Heart right ventricle (tissue), 16 donors: ENCODE measurements around the gene HMMR. TPM values are rescaled to one million over a fixed set of nuclear protein-coding genes. Genes with fewer than 3 reads are reported as not detected.

Source experiments
- ATAC-seq, 8 donors: fragments of 200-7000 bp; cut with Tn5 transposase; one replicate each; pipeline ENCODE4 v1.9.1; 2020; ENCODE audit warnings: mild to moderate bottlenecking in 8 of 8, moderate library complexity in 8 of 8, moderate number of reproducible peaks in 1 of 8
- DNase-seq, 2 donors: peaks; one replicate each; pipeline ENCODE4 v3.0.0-alpha.2; 2020
- H3K27ac ChIP-seq, 10 donors: fragments of 200-600 bp; sonication (generic) in 2 of 10; one replicate each; pipeline versions ENCODE4 v1.5.0 to v1.8.0; 2020 to 2022; ENCODE audit warnings: mild to moderate bottlenecking in 3 of 10
- H3K27me3 ChIP-seq, 7 donors: fragments of 200-600 bp; one replicate each; pipeline ENCODE4 v1.8.0; 2021 to 2022; ENCODE audit warnings: mild to moderate bottlenecking in 2 of 7
- H3K36me3 ChIP-seq, 9 donors: fragments of 200-600 bp; sonication (generic) in 1 of 9; one replicate each; pipeline versions ENCODE4 v1.5.0 to v1.8.0; 2020 to 2022; ENCODE audit warnings: mild to moderate bottlenecking in 2 of 9
- H3K4me1 ChIP-seq, 9 donors: fragments of 200-600 bp; sonication (generic) in 1 of 9; one replicate each; pipeline versions ENCODE4 v1.5.0 to v1.8.0; 2020 to 2022; ENCODE audit warnings: mild to moderate bottlenecking in 4 of 9
- H3K4me3 ChIP-seq, 10 donors: fragments of 200-600 bp; sonication (generic) in 2 of 10; one replicate each; pipeline versions ENCODE4 v1.5.0 to v1.8.0; 2020 to 2022; ENCODE audit warnings: mild to moderate bottlenecking in 7 of 10, moderate library complexity in 2 of 10
- H3K9me3 ChIP-seq, 11 donors: fragments of 200-600 bp in 10 of 11; sonication (generic) in 2 of 11; one replicate each; pipeline versions ENCODE4 v1.5.0 to v1.8.0; 2013 to 2022; ENCODE audit warnings: mild to moderate bottlenecking in 2 of 11, control low read depth in 1 of 11, moderate library complexity in 1 of 11
- WGBS, 2 donors: extraction: QIAGEN DNeasy Blood & Tissue Kit; methylation state at CpG; one replicate each; pipeline ENCODE4 v1.1.7; 2013; ENCODE audit warnings: inconsistent platforms in 1 of 2; 5-methylcytosine and 5-hydroxymethylcytosine counted together
- intact Hi-C, 10 donors: fragments of 100-400 bp; cut with DNase I; formaldehyde crosslinking; loops; one replicate each; pipeline versions ENCODE4 v1.11.1 to v1.14.2; 2022
- polyA plus RNA-seq, 2 donors: library from polyadenylated mRNA; stranded (reverse); fragments of 200-250 nt; gene quantifications; one replicate each; pipeline ENCODE4 v1.2.3, GENCODE V29; 2013
- total RNA-seq, 10 donors: library from RNA; stranded (reverse); fragmentation: NEBNext Ultra II Directional in 3 of 10; extraction: Animal tissue kit (Norgen Biotek cat#: 25700) in 3 of 10; gene quantifications; one replicate each; pipeline versions ENCODE4 v1.2.1 to v1.2.4, GENCODE V29; 2021 to 2023
- TF ChIP-seq, protein P1 (sequence below), 9 donors: fragments of 200-600 bp; sonication (generic) in 2 of 9; IDR thresholded peaks; one replicate each; pipeline versions ENCODE4 v1.5.0 to v1.8.0; 2021 to 2022; ENCODE audit warnings: antibody characterized with exemption in 9 of 9, mild to moderate bottlenecking in 5 of 9, moderate library complexity in 1 of 9
- donor health status: Arrhythmogenic right ventricular cardiomyopathy.
- donor health status: ischemic (EF 13 %, LVEDD 7.1; RV severe dilation, severe dysfunction).
- donor health status: healthy with polysubstance abuse.
- donor health status: DM: no; HTN: yes; CAD: no.
- donor health status: DM: no; HTN: no; CAD: no.
- donor health status: ischemic (EF 25% LVEDD 6.9; RV normal size, moderate dysfunction).
- donor health status: ischemic (EF 25% LVEDD 5.7; RV mildly dilated, moderate dysfunction).
- donor health status: healthy.
- donor health status: DM: yes; HTN: yes; CAD: no.
- donor health status: Ischemic cardiomyopathy.
- donor health status: ischemic (EF 35%, LVEDD 5.7; RV mildly dilated, moderate dysfunction).
- donor health status: nonischemic (EF 11% LVEDD 7.7; RV severe dilation, severe dysfunction).
- donor health status: DM: yes; HTN: yes; CAD: no.
- donor health status: PGD.
- donor health status: ischemic (EF 29% LVEDD 5.4; RV normal size, mild dysfunction).
- donor health status: nonischemic (EF 23%, LVEDD 6.1; RV moderate dilation, normal function).

Gene HMMR
- total and polyA plus RNA-seq, 12 donors, result 0.10 to 4.0 (median 0.47) TPM

DNA sequence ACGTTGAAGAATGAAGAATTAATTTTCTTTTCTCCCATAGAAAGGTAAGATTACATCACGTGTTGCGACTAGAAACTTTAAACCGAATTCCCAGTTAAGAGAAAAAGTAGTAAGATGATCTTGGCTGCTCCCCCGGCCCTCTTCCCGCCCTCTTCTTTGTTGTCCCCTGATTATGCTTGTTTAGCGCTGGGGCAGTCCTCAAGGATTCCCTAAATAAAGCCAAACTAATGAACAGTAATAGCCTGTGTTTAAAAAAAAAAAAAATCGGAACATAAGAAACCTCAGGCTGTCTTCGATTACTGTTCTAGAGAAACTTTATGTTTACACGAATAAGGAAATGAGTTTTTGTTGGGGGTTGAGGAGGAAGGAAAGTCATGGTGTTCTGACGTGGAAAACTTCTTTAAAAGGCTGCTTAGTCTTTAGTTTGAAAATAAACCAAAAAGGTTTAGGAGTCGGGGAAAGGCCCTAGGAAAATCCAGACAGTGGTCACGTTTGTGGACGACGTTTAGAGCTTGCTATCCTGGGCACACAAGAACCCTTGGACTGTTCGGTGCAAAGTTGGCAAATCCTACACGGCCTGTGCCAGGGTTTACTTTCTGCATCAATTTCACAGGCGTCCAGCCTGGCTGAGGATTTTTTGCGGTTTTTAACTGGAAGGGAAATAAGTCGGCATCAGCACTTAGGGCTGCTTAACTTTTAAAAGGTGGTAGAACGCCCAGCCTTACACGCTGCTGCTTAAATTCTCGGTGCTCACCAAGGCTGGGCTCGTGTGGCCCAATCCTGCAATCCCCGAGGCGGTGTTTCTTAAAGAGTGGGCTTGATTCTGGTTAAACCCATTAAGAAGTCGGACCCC lies 43.9 kb downstream of the HMMR start:
- Histone ChIP-seq H3K36me3 (no peaks in the 10 kb centered on the region), H3K4me1 (peaks cover 6 to 53% (median 35%) of the 10 kb centered on the region in 9 donors), H3K27ac (peak overlapping the region; percentile 88 to 99 (median 94)), H3K4me3 (peak overlapping the region; percentile 59 to 90 (median 82)), H3K9me3 (no peaks in the 10 kb centered on the region), H3K27me3 (no peaks in the 10 kb centered on the region)
- DNase-seq, result peak; percentile 16 to 46
- WGBS, 2 donors, result 1% methylated on average over 27 of the region's 27 CpGs
- peak; percentile 5 to 45 (median 18) for ATAC-seq
- intact Hi-C loops, result loop anchor here in 6 of 10 donors (2.0 to 10.0 kb wide), 5 partner anchors 42 to 70 kb away; partner anchors contain the start of genes CCNG1 (in 3 of the 6), HMMR (in 3 of the 6) and NUDCD2 (in 3 of the 6)
- TF ChIP-seq, protein P1, sequence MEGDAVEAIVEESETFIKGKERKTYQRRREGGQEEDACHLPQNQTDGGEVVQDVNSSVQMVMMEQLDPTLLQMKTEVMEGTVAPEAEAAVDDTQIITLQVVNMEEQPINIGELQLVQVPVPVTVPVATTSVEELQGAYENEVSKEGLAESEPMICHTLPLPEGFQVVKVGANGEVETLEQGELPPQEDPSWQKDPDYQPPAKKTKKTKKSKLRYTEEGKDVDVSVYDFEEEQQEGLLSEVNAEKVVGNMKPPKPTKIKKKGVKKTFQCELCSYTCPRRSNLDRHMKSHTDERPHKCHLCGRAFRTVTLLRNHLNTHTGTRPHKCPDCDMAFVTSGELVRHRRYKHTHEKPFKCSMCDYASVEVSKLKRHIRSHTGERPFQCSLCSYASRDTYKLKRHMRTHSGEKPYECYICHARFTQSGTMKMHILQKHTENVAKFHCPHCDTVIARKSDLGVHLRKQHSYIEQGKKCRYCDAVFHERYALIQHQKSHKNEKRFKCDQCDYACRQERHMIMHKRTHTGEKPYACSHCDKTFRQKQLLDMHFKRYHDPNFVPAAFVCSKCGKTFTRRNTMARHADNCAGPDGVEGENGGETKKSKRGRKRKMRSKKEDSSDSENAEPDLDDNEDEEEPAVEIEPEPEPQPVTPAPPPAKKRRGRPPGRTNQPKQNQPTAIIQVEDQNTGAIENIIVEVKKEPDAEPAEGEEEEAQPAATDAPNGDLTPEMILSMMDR (IDR thresholded peaks at IDR 0.05), result no peak

DNA sequence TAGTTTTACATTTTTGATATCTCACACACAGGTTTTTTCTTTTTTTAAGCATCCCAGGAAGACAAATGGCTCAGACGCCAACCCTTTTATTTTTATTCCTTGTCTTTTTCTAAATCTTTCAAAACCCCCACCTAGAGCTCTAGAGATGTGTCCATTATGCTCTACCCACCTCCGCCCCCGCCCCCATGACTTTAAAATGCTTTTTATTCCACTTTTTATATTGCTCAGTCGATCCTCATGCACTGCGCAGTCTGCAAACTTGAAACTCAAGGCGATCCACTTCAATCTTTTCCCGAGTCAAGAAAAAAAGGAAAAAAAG lies 44.6 kb downstream of the HMMR start:
- 2% methylated on average over 7 of the region's 7 CpGs for WGBS, 2 donors
- intact Hi-C loops, result loop anchor here in 6 of 10 donors (1.0 to 10.0 kb wide), 6 partner anchors 43 to 70 kb away; partner anchors contain the start of genes HMMR (in 5 of the 6), NUDCD2 (in 5 of the 6) and CCNG1 (in 3 of the 6)
- H3K4me1 ChIP-seq, result peaks cover 6 to 60% (median 42%) of the 10 kb centered on the region in 9 donors
- ATAC-seq (peak in 6 of 8 donors; percentile 0 to 6 (median 2)), DNase-seq (peak in 1 of 2 donors; percentile 13)
- TF ChIP-seq, protein P1 (IDR thresholded peaks at IDR 0.05), result no peak
- H3K27me3 ChIP-seq, result no peaks in the 10 kb centered on the region
- no peaks in the 10 kb centered on the region for H3K36me3 ChIP-seq
- H3K27ac ChIP-seq, result peak overlapping the region; percentile 88 to 99 (median 94)
- H3K9me3 ChIP-seq, result no peaks in the 10 kb centered on the region
- peak overlapping the region; percentile 59 to 90 (median 82) for H3K4me3 ChIP-seq

DNA sequence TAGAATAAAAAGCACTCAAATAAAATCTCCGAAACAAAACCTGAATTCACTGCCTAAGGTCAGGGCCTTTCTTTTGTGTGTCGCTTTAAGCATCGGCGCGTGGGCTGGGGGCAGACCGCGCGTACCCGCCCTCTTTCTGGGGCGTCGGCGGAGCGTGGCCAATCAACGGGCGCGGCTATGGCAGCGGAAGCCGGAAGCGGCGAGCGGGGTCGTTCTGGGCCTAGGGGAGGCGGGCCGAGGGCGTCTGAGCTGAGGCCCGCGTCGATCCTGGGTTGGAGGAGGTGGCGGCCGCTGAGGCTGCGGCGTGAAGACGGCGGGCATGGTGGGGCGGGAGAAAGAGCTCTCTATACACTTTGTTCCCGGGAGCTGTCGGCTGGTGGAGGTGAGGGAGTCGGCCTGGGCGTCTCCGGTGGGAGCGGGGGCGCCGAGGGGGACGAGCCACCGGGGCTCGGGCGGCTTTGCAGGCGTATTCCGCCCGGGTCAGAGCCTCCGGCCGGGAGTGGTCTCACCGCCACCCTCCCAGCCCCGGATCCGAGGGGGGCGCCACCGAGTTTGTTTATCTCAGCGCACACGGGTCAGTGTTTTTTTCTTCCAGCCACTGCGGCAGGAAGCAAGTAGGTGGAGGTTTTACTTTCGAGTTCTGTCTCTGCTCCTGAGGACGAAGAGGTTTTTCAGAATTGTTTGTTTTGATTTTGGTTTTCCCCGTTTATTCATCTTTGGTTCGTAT lies 45.1 kb downstream of the HMMR start, which contains the start of gene MAT2B:
MAT2B (plus strand) TSS at position 252 of the 727 bp plus-strand sequence; CDS start at position 320, 68 bp downstream.
- Histone ChIP-seq H3K36me3 (no peaks in the 10 kb centered on the region), H3K27me3 (no peaks in the 10 kb centered on the region), H3K9me3 (no peaks in the 10 kb centered on the region), H3K4me1 (peaks cover 6 to 65% (median 42%) of the 10 kb centered on the region in 9 donors), H3K4me3 (peak within 1 kb of the TSS; percentile 59 to 90 (median 82)), H3K27ac (peak within 1 kb of the TSS; percentile 88 to 99 (median 94))
- ATAC-seq (peak; percentile 97 to 99 (median 98)), DNase-seq (peak; percentile 96 to 97)
- intact Hi-C loops, result loop anchor here in 6 of 10 donors (1.0 to 10.0 kb wide), 6 partner anchors 43 to 71 kb away; partner anchors contain the start of genes HMMR (in 5 of the 6), NUDCD2 (in 5 of the 6) and CCNG1 (in 3 of the 6)
- TF ChIP-seq, protein P1 (IDR thresholded peaks at IDR 0.05), result peak; percentile 12 to 77 (median 48)
- WGBS, 2 donors, result 0% methylated on average over 62 to 64 of the region's 64 CpGs

DNA sequence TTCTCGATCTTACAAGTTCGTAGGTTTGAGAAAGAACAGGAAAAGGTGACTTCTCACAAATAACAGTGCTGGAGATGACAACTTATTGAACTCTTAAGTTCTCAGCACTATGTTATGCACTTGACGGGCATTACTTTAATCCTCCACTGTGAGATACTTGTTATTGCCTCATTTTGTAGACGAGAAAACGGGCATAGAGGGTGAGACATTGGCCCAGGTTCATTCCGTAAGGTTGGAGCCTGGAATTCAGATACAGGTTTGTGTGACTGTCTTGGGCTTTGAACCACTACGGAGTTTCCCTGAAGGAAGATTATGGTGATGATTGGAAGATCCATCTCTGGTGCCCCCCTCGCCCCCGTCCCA lies 45.6 kb downstream of the HMMR start:
- H3K4me3 ChIP-seq, result peak overlapping the region; percentile 59 to 90 (median 82)
- ATAC-seq, result no peak
- no peaks in the 10 kb centered on the region for H3K9me3 ChIP-seq
- no peaks in the 10 kb centered on the region for H3K27me3 ChIP-seq
- peak overlapping the region; percentile 88 to 99 (median 94) for H3K27ac ChIP-seq
- no peak for DNase-seq
- TF ChIP-seq, protein P1 (IDR thresholded peaks at IDR 0.05), result no peak
- H3K4me1 ChIP-seq, result peaks cover 6 to 70% (median 46%) of the 10 kb centered on the region in 9 donors
- 1% methylated on average over 9 of the region's 9 CpGs for WGBS, 2 donors
- H3K36me3 ChIP-seq, result no peaks in the 10 kb centered on the region
- intact Hi-C loops, result loop anchor here in 3 of 10 donors (5.0 to 10.0 kb wide), 3 partner anchors 44 to 71 kb away; partner anchors contain the start of genes CCNG1 (in 1 of the 3), HMMR (in 1 of the 3) and NUDCD2 (in 1 of the 3)
